Posterior cingulate gyrus (tissue), 11 donors: ENCODE results near the gene TBCCD1.
"Not testable (repeated sequence)": the region's sequence is repeated elsewhere in the genome, so short reads cannot be mapped to it uniquely, and the experiment has no call there.

Experiments used
- DNase-seq, 10 donors: peaks; one replicate each; pipeline versions ENCODE4 v3.0.0 to v3.0.0-alpha.2; 2020 to 2021; ENCODE audit warnings: mixed read lengths in 3 of 10
- intact Hi-C: fragments of 100-400 bp; cut with DNase I; formaldehyde crosslinking; loops from one replicate; pipeline ENCODE4 v1.15.1; 2023

Gene TBCCD1

GRCh38 chr3:186498022-186498421 lies 69.1 kb downstream of the TBCCD1 start:
- intact Hi-C loops, DNase-seq: not testable (repeated sequence)

GRCh38 chr3:186497608-186498007 lies 69.5 kb downstream of the TBCCD1 start:
- no peak for DNase-seq
- intact Hi-C loops, result no loop called here

GRCh38 chr3:186496635-186497034 lies 70.5 kb downstream of the TBCCD1 start:
- intact Hi-C loops, result no loop called here

More at GRCh38 chr3:186496635-186497034, 70.5 kb downstream of the TBCCD1 start:
- DNase-seq, result no peak
